Measurements from ENCODE around the gene PFKFB4.

- TF ChIP-seq POLR2AphosphoS5 (IDR thresholded peaks at IDR 0.05; ENCODE audit: low read depth, low read length) (no peak), TAF1 (IDR thresholded peaks at IDR 0.05; ENCODE audit: borderline replicate concordance, insufficient read depth, low read length) (no peak), REST (IDR thresholded peaks at IDR 0.05; ENCODE audit: insufficient read depth in 1 of 2, low read depth in 2 of 2, low read length in 2 of 2) (no peak), SIN3A (IDR thresholded peaks at IDR 0.05; ENCODE audit: borderline replicate concordance, insufficient read depth, low read length) (no peak)
Observed at GRCh38 chr3:48518069-48518468, 38.5 kb downstream of the PFKFB4 start.
